Measurements from ENCODE around the gene PHIP.

- no peak for TF ChIP-seq EZH2phosphoT487 (IDR thresholded peaks at IDR 0.05; ENCODE audit: low read depth)
- TF ChIP-seq, protein P1, sequence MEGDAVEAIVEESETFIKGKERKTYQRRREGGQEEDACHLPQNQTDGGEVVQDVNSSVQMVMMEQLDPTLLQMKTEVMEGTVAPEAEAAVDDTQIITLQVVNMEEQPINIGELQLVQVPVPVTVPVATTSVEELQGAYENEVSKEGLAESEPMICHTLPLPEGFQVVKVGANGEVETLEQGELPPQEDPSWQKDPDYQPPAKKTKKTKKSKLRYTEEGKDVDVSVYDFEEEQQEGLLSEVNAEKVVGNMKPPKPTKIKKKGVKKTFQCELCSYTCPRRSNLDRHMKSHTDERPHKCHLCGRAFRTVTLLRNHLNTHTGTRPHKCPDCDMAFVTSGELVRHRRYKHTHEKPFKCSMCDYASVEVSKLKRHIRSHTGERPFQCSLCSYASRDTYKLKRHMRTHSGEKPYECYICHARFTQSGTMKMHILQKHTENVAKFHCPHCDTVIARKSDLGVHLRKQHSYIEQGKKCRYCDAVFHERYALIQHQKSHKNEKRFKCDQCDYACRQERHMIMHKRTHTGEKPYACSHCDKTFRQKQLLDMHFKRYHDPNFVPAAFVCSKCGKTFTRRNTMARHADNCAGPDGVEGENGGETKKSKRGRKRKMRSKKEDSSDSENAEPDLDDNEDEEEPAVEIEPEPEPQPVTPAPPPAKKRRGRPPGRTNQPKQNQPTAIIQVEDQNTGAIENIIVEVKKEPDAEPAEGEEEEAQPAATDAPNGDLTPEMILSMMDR (IDR thresholded peaks at IDR 0.05; ENCODE audit: low read depth, low read length), result no peak
Measured at GRCh38 chr6:79004239-79004638, 73.8 kb downstream of the PHIP start.

Data from OCI-LY3 (cell line).